GM19240 (cell line): Measurements from ENCODE around the gene CALD1.

Experiments
- DNase-seq: peaks from one replicate; pipeline ENCODE4 v3.0.0; 2011; ENCODE audit warnings: low spot score; ENCODE audit not compliant: insufficient read length

Gene CALD1

GRCh38 chr7:134787064-134787463 lies 7.6 kb downstream of the CALD1 start:
- DNase-seq = no peak

GRCh38 chr7:134787720-134788119 lies 8.3 kb downstream of the CALD1 start:
- no peak for DNase-seq

- DNase-seq = no peak
Observed at GRCh38 chr7:134788191-134788590, 8.8 kb downstream of the CALD1 start.

- no peak for DNase-seq
Observed at GRCh38 chr7:134789967-134790685, 10.7 kb downstream of the CALD1 start.

- DNase-seq = no peak
Observed at GRCh38 chr7:134792968-134793367, 13.5 kb downstream of the CALD1 start.

GRCh38 chr7:134795231-134795630 lies 15.8 kb downstream of the CALD1 start:
- no peak for DNase-seq

- no peak for DNase-seq
Observed at GRCh38 chr7:134798155-134798554, 18.7 kb downstream of the CALD1 start.

GRCh38 chr7:134799377-134799776 lies 19.9 kb downstream of the CALD1 start:
- no peak for DNase-seq

- no peak for DNase-seq
Observed at GRCh38 chr7:134802762-134803161, 23.3 kb downstream of the CALD1 start.

GRCh38 chr7:134804351-134804750 lies 24.9 kb downstream of the CALD1 start:
- DNase-seq = no peak

GRCh38 chr7:134804854-134805253 lies 25.4 kb downstream of the CALD1 start:
- no peak for DNase-seq

- DNase-seq = no peak
Observed at GRCh38 chr7:134806197-134806596, 26.8 kb downstream of the CALD1 start.

- DNase-seq = no peak
Observed at GRCh38 chr7:134809616-134810015, 30.2 kb downstream of the CALD1 start.

GRCh38 chr7:134811765-134812164 lies 32.3 kb downstream of the CALD1 start:
- DNase-seq = no peak

- no peak for DNase-seq
Observed at GRCh38 chr7:134813663-134814396, 34.4 kb downstream of the CALD1 start.

- no peak for DNase-seq
Observed at GRCh38 chr7:134814730-134815364, 35.4 kb downstream of the CALD1 start.

GRCh38 chr7:134818613-134819345 lies 39.3 kb downstream of the CALD1 start:
- DNase-seq = no peak

- DNase-seq = no peak
Observed at GRCh38 chr7:134819401-134819800, 40.0 kb downstream of the CALD1 start.

GRCh38 chr7:134820295-134820694 lies 40.9 kb downstream of the CALD1 start:
- no peak for DNase-seq

- DNase-seq = no peak
Observed at GRCh38 chr7:134820778-134821177, 41.3 kb downstream of the CALD1 start.

GRCh38 chr7:134823400-134823799 lies 44.0 kb downstream of the CALD1 start:
- DNase-seq = no peak

GRCh38 chr7:134825666-134826065 lies 46.2 kb downstream of the CALD1 start:
- no peak for DNase-seq
